GM19193 (cell line): Measurements from ENCODE around the gene POGLUT2.

ENCODE experiments used
- POLR2A ChIP-seq: IDR thresholded peaks from 4 replicates; pipeline ENCODE4 v1.6.1; 2011; ENCODE audit not compliant: insufficient read depth, insufficient read length; ENCODE audit errors: extremely low read depth

Gene POGLUT2

GRCh38 chr13:102758842-102759241, 39.9 kb downstream of the POGLUT2 start:
- TF ChIP-seq POLR2A: no peak

- no peak for TF ChIP-seq POLR2A
Measured at GRCh38 chr13:102757006-102757405, 41.8 kb downstream of the POGLUT2 start.

GRCh38 chr13:102751886-102752285, 46.9 kb downstream of the POGLUT2 start:
- no peak for TF ChIP-seq POLR2A

- TF ChIP-seq POLR2A: no peak
Measured at GRCh38 chr13:102742506-102742905, 56.3 kb downstream of the POGLUT2 start.

GRCh38 chr13:102742101-102742500, 56.7 kb downstream of the POGLUT2 start:
- no peak for TF ChIP-seq POLR2A
